Anterior cingulate cortex (tissue), 58 donors: ENCODE data around the gene FCER1A.
"Not testable (repeated sequence)": the region's sequence is repeated elsewhere in the genome, so short reads cannot be mapped to it uniquely, and the experiment has no call there.

Experiments
- DNase-seq, 58 donors: peaks; one replicate each; lab custom pipeline; 2025; lab: John Stamatoyannopoulos, UW

The FCER1A gene

GRCh38 chr1:159342761-159343425, 40.8 kb downstream of the FCER1A start:
- no peak for DNase-seq

GRCh38 chr1:159349374-159349773, 47.2 kb downstream of the FCER1A start:
- DNase-seq, result not testable (repeated sequence)

GRCh38 chr1:159352436-159352835, 50.3 kb downstream of the FCER1A start:
- no peak for DNase-seq
